Choroid plexus epithelial cell (primary cell): ENCODE data around the gene PIK3C2A.
A peak's percentile ranks its signal among the peaks of the same experiment; 100 is the strongest.

Source experiments
- DNase-seq: peaks from one replicate; pipeline ENCODE4 v3.0.0-alpha.2; 2010; ENCODE audit warnings: low read depth
- H3K4me3 ChIP-seq: 2 replicates; pipeline ENCODE4 v1.5.1; 2011; ENCODE audit warnings: low read depth, mild to moderate bottlenecking, control low read depth, low read length, moderate library complexity
- TF ChIP-seq, protein P1 (sequence below): conservative IDR thresholded peaks from 2 replicates; pipeline ENCODE4 v1.5.1; 2011; ENCODE audit warnings: low read depth, mild to moderate bottlenecking, control low read depth, inconsistent platforms, low read length, moderate library complexity

Gene PIK3C2A

DNA sequence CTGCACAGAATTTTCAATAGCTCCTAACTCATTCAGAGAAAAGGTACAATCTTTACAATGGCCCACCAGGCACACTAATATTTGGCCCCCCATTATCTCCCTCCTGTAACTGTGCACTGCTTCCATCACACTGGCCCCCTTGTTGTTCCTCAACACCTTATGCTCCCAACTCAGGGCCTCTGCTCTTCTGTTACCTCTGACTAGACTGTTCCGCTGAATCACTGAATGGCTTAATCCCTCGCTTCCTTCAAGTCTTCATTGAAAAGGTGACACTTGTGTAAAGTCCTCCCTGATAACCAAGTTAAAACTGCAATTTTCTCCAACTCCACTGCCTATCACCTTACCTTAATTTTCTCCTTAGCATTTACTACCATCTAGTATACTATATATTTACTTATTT lies 21.8 kb downstream of the PIK3C2A start:
- TF ChIP-seq, protein P1, sequence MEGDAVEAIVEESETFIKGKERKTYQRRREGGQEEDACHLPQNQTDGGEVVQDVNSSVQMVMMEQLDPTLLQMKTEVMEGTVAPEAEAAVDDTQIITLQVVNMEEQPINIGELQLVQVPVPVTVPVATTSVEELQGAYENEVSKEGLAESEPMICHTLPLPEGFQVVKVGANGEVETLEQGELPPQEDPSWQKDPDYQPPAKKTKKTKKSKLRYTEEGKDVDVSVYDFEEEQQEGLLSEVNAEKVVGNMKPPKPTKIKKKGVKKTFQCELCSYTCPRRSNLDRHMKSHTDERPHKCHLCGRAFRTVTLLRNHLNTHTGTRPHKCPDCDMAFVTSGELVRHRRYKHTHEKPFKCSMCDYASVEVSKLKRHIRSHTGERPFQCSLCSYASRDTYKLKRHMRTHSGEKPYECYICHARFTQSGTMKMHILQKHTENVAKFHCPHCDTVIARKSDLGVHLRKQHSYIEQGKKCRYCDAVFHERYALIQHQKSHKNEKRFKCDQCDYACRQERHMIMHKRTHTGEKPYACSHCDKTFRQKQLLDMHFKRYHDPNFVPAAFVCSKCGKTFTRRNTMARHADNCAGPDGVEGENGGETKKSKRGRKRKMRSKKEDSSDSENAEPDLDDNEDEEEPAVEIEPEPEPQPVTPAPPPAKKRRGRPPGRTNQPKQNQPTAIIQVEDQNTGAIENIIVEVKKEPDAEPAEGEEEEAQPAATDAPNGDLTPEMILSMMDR: no peak
- H3K4me3 ChIP-seq: no peak overlapping the region
- DNase-seq: no peak

- DNase-seq: no peak
- TF ChIP-seq, protein P1: no peak
- no peak overlapping the region for H3K4me3 ChIP-seq
Measured at GRCh38 chr11:17184882-17185587, 22.8 kb downstream of the PIK3C2A start.

DNA sequence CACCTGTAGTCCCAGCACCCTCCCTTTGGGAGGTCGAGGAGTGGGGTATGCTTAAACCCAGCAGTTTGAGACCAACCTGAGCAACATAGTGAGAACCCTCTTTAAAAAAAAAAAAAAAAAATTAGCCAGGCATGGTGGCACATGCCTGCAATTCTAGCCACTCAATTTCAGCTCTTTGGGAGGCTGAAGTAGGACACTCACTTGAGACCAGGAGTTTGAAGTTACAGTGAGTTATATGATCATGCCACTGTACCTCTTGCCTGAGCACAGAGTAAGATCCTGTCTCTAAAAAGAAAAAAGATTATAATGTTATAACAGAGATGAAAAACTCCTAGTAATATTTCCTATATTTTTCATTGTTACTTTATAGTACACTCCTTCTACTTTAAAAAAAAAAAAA lies 23.9 kb downstream of the PIK3C2A start:
- no peak for DNase-seq
- H3K4me3 ChIP-seq: no peak overlapping the region
- TF ChIP-seq, protein P1: no peak

DNA sequence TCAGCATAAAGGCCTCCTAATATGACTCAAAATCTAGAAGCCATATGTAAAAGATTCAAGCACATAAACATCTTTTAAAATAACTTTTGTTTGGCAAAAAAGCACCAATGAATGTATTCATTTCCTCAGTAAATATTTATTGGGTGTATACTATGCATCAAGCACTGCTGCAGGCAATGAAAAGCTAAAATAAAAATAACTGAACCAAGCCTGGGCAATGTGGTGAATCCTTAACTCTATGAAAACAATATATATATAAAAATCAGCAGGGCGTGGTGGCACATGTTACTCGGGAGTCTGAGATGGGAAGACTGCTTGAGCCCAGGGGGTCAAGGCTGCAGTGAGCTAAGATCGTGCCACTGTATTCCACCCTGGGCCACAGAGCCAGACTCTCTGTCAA lies 27.8 kb downstream of the PIK3C2A start:
- TF ChIP-seq, protein P1: no peak

DNA sequence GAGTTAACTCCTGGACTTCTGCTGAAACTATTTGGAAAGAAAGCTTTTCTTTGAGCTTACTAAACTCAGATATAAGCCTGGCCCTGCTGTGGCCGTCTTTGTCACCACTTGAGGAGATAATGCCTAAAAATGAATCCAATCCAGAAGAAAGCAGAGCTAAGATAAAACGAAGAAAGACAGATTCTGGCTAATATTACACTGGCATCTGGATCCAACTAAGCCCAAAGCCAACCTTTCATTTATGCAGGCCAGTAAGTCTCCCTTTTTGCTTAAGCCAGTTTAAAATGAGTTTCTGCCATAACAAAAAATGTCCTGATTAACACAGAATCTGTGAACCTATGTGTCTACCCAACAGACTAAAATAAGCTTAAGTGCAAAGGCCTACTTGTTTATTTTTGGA lies 34.5 kb downstream of the PIK3C2A start:
- DNase-seq: no peak
- TF ChIP-seq, protein P1: no peak
- no peak overlapping the region for H3K4me3 ChIP-seq

More for the DNA sequence above, 27.8 kb downstream of the PIK3C2A start:
- H3K4me3 ChIP-seq: no peak overlapping the region
- DNase-seq: no peak

DNA sequence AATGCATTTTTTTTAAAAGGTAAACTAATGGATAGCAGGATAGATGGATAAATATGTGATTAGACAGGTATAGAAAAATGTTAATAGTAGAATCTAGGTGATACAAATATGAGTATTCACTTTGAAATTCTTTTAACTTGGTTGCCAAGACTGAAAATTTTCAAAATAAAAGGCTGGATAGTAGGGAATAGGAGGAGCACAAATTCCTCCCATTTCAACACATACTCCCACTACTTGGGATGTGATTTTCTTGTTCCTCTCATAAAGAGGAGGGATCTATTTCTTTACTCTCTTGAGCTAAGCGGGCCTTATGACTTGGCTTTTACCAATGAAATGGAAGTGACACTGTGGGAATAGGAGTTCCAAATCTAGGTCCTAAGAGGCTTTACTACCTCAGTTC lies 35.9 kb downstream of the PIK3C2A start:
- TF ChIP-seq, protein P1: no peak
- peak; percentile 29 for DNase-seq
- H3K4me3 ChIP-seq: no peak overlapping the region

DNA sequence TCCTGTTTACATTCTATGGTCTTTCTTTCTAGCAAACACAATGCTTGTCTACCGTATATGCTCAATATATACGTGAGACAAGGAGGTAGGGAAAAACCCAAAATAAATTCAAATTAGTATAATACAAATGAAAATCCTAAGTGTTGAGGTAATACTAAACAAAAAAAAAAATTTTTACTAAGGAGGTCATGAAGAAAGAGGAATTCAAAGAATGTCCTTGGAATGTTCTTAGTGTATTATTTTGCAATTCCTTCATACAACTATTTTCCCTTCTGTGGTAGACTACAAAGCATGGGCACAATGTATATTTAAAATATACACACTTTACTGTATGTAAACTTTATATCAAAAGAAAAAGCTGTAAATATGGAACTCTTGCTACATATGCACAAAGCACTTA lies 36.4 kb downstream of the PIK3C2A start:
- H3K4me3 ChIP-seq: no peak overlapping the region
- DNase-seq: peak; percentile 70
- TF ChIP-seq, protein P1: no peak
